PC-9 (cell line): ENCODE data around the gene ZNF586. TPM values are rescaled to one million over a fixed set of nuclear protein-coding genes. Genes with fewer than 3 reads are reported as not detected.

Experiments used
- BruUV-seq: library from RNA; stranded (reverse); fragments of 400-500 nt; replicated peaks from 2 replicates; lab custom pipeline; 2021; lab: Mats Ljungman, UMichigan
- CTCF ChIA-PET: fragments of 300-600 bp; sonication (Branson Sonifier 250); formaldehyde crosslinking; loops from one replicate; lab custom pipeline; 2022; ENCODE audit warnings: antibody characterized with exemption; lab: Charles Lee
- POLR2A ChIA-PET: fragments of 300-600 bp; sonication (Branson Sonifier 250); formaldehyde crosslinking; loops from one replicate; lab custom pipeline; 2022; ENCODE audit warnings: antibody characterized with exemption; ENCODE audit not compliant: unreplicated experiment; lab: Charles Lee
- DNase-seq, 2 experiments: peaks; one replicate each; pipeline versions ENCODE4 v3.0.0 to v3.0.0-alpha.2; 2015 to 2022; ENCODE audit warnings: mixed read lengths in 1 of 2
- H2AFZ ChIP-seq: fragments of 200-600 bp; sonication (generic); 2 replicates; pipeline ENCODE4 v1.8.1; 2017; ENCODE audit warnings: antibody characterized with exemption
- H3F3A ChIP-seq: fragments of 200-600 bp; sonication (generic); 2 replicates; pipeline ENCODE4 v1.8.1; 2017; ENCODE audit warnings: antibody characterized with exemption, mild to moderate bottlenecking, low read depth; ENCODE audit not compliant: insufficient read depth
- H3K27ac ChIP-seq: fragments of 200-600 bp; sonication (generic); 2 replicates; pipeline ENCODE4 v1.6.1; 2016; ENCODE audit warnings: mixed run types
- H3K27me3 ChIP-seq: fragments of 200-600 bp; sonication (generic); 2 replicates; pipeline ENCODE4 v1.6.1; 2016; ENCODE audit warnings: low read depth, mixed run types; ENCODE audit not compliant: insufficient read depth
- H3K36me3 ChIP-seq: fragments of 200-600 bp; sonication (generic); 2 replicates; pipeline ENCODE4 v1.6.1; 2016; ENCODE audit warnings: low read depth, mixed run types
- H3K4me1 ChIP-seq: fragments of 200-600 bp; sonication (generic); replicated peaks from 2 replicates; pipeline ENCODE4 v1.6.1; 2016; ENCODE audit warnings: mixed run types; ENCODE audit not compliant: insufficient read depth
- H3K4me2 ChIP-seq: fragments of 200-600 bp; sonication (generic); 2 replicates; pipeline ENCODE4 v1.6.1; 2017; ENCODE audit warnings: mixed run types
- H3K4me3 ChIP-seq: fragments of 200-600 bp; sonication (generic); 2 replicates; pipeline ENCODE4 v1.6.1; 2016; ENCODE audit warnings: mixed run types
- H3K79me2 ChIP-seq: fragments of 200-600 bp; sonication (generic); 2 replicates; pipeline ENCODE4 v1.6.1; 2017; ENCODE audit warnings: low read depth, mixed run types
- H3K9me2 ChIP-seq: fragments of 200-600 bp; sonication (generic); 2 replicates; pipeline ENCODE4 v1.8.1; 2017; ENCODE audit warnings: mild to moderate bottlenecking; ENCODE audit not compliant: insufficient read depth
- H3K9me3 ChIP-seq: fragments of 200-600 bp; sonication (generic); 2 replicates; pipeline ENCODE4 v1.8.1; 2016; ENCODE audit warnings: low read depth; ENCODE audit not compliant: insufficient read depth
- H4K20me1 ChIP-seq: fragments of 200-600 bp; sonication (generic); 2 replicates; pipeline ENCODE4 v1.8.1; 2017; ENCODE audit not compliant: insufficient read depth
- CTCF ChIP-seq: fragments of 200-600 bp; sonication (generic); conservative IDR thresholded peaks from 2 replicates; pipeline ENCODE4 v1.6.1; 2017; ENCODE audit warnings: mixed run types, antibody characterized with exemption, mild to moderate bottlenecking, moderate library complexity
- EZH2 ChIP-seq: fragments of 200-600 bp; sonication (generic); IDR thresholded peaks from 2 replicates; pipeline ENCODE4 v1.8.0; 2017; ENCODE audit warnings: antibody characterized with exemption, low read depth
- intact Hi-C: fragments of 100-400 bp; cut with micrococcal nuclease; formaldehyde crosslinking; loops from one replicate; pipeline ENCODE4 v1.10.0; 2022; ENCODE audit not compliant: unreplicated experiment
- total RNA-seq: library from RNA; stranded (reverse); gene quantifications from 2 replicates; pipeline ENCODE4 v1.2.3, GENCODE V29; 2021

ZNF586 gene
- total RNA-seq, 1 experiment from 2014 or later = 21.3 TPM

- ChIA-PET CTCF (interaction anchor here (0.6 kb wide), 1 partner anchor 662 kb away, joined by 5 read pairs; no protein-coding TSS in a partner anchor), POLR2A (interaction anchor here (0.6 kb wide), 2 partner anchors 188 to 435 kb away, joined by 3 read pairs; partner anchors contain the start of gene ZNF274)
- no peaks in the 10 kb centered on the region for H4K20me1 ChIP-seq
- TF ChIP-seq EZH2 = no peak
- no peak for TF ChIP-seq CTCF
- H3F3A ChIP-seq = no peaks in the 10 kb centered on the region
- H3K4me1 ChIP-seq = peaks cover 10% of the 10 kb centered on the region; the same call in 1 of the 2 replicates
- BruUV-seq = no TSS peak
- H3K4me3 ChIP-seq = peak overlapping the region; percentile 98
- peaks cover 57% of the 10 kb centered on the region for H3K9me3 ChIP-seq
- H2AFZ ChIP-seq = peak overlapping the region; percentile 98
- H3K36me3 ChIP-seq = peaks cover 47% of the 10 kb centered on the region
- H3K9me2 ChIP-seq = no peaks in the 10 kb centered on the region
- H3K4me2 ChIP-seq = peak overlapping the region; percentile 87
- intact Hi-C loops = loop anchor here (2.0 to 10.0 kb wide), 2 partner anchors 67 to 157 kb away; partner anchors contain the start of gene ZNF552
- no peaks in the 10 kb centered on the region for H3K27me3 ChIP-seq
- DNase-seq = no peak
- H3K27ac ChIP-seq = no peak overlapping the region
- peaks cover 34% of the 10 kb centered on the region for H3K79me2 ChIP-seq
These were observed 22.0 kb upstream of the ZNF586 start for GRCh38 chr19:57747472-57747807.

GRCh38 chr19:57748029-57748428 lies 21.4 kb upstream of the ZNF586 start:
- Histone ChIP-seq H3F3A (no peaks in the 10 kb centered on the region), H3K36me3 (peaks cover 53% of the 10 kb centered on the region), H3K79me2 (peaks cover 34% of the 10 kb centered on the region), H3K27me3 (no peaks in the 10 kb centered on the region), H2AFZ (no peak overlapping the region), H3K27ac (no peak overlapping the region), H3K4me3 (peak overlapping the region; percentile 98), H3K9me3 (peaks cover 62% of the 10 kb centered on the region), H4K20me1 (no peaks in the 10 kb centered on the region), H3K4me2 (peak overlapping the region; percentile 87), H3K9me2 (no peaks in the 10 kb centered on the region), H3K4me1 (peaks cover 10% of the 10 kb centered on the region; the same call in 1 of the 2 replicates)
- no TSS peak for BruUV-seq
- TF ChIP-seq CTCF = no peak
- no peak for TF ChIP-seq EZH2
- DNase-seq = no peak
- CTCF ChIA-PET = interaction anchor here (0.6 kb wide), 1 partner anchor 663 kb away, joined by 5 read pairs; no protein-coding TSS in a partner anchor
- POLR2A ChIA-PET = interaction anchor here (0.6 kb wide), 1 partner anchor 435 kb away, joined by 3 read pairs; the partner anchor contains the start of gene ZNF274
- intact Hi-C loops = loop anchor here (10.0 kb wide), 1 partner anchor 157 kb away; no protein-coding TSS in a partner anchor

- Histone ChIP-seq H3K4me3 (0 out of 2 replicates have a peak overlapping the region, but pooled peaks have one; percentile 0), H4K20me1 (no peaks in the 10 kb centered on the region), H3K27ac (no peak overlapping the region), H3K9me2 (no peaks in the 10 kb centered on the region), H3K4me1 (no peaks in the 10 kb centered on the region), H3K4me2 (no peak overlapping the region), H3F3A (no peaks in the 10 kb centered on the region), H3K36me3 (peaks cover 83% of the 10 kb centered on the region), H3K79me2 (peaks cover 10% of the 10 kb centered on the region), H2AFZ (no peak overlapping the region), H3K27me3 (no peaks in the 10 kb centered on the region), H3K9me3 (peaks cover 77% of the 10 kb centered on the region)
- no peak for TF ChIP-seq CTCF
- TF ChIP-seq EZH2 = no peak
- POLR2A ChIA-PET = no interaction called here
- CTCF ChIA-PET = no interaction called here
- DNase-seq = no peak
- intact Hi-C loops = no loop called here
- no TSS peak for BruUV-seq
These were observed 15.3 kb upstream of the ZNF586 start for GRCh38 chr19:57754091-57754673.
